Naive thymus-derived CD4-positive, alpha-beta T cell (primary cell): ENCODE data around the gene COL27A1. TPM values are rescaled to one million over a fixed set of nuclear protein-coding genes. Genes with fewer than 3 reads are reported as not detected.

ENCODE experiments used
- ATAC-seq: fragments of 150-1000 bp; cut with Tn5 transposase; 2 replicates; pipeline ENCODE4 v1.10.0; 2021; ENCODE audit warnings: mild to moderate bottlenecking, moderate library complexity
- CTCF ChIA-PET: fragments of 350-600 bp; sonication (Branson Sonifier 250); formaldehyde crosslinking; loops from one replicate; lab custom pipeline; 2021; ENCODE audit warnings: antibody characterized with exemption; lab: Charles Lee
- POLR2A ChIA-PET: fragments of 350-600 bp; sonication (Branson Sonifier 250); formaldehyde crosslinking; loops from one replicate; lab custom pipeline; 2021; ENCODE audit warnings: antibody characterized with exemption, inconsistent platforms; lab: Charles Lee
- DNase-seq, 9 donors: peaks; one replicate each; pipeline versions ENCODE4 v3.0.0 to v3.0.0-alpha.2; 2020 to 2022; ENCODE audit warnings: mixed read lengths in 1 of 9
- H3K27ac ChIP-seq: one replicate; pipeline ENCODE4 v1.7.0; 2013; ENCODE audit warnings: mild to moderate bottlenecking, low read depth, low read length, moderate library complexity
- H3K27me3 ChIP-seq, 2 donors: one replicate each; pipeline ENCODE4 v1.7.0; 2013; ENCODE audit warnings: low read length in 2 of 2, mild to moderate bottlenecking in 2 of 2, moderate library complexity in 2 of 2; ENCODE audit not compliant: control insufficient read depth in 2 of 2, insufficient read depth in 2 of 2
- H3K36me3 ChIP-seq, 3 experiments: 1 replicate in 2 of 3; 2 replicates in 1 of 3; pipeline ENCODE4 v1.7.0; 2013; ENCODE audit warnings: low read length in 3 of 3, mild to moderate bottlenecking in 3 of 3, moderate library complexity in 1 of 3; ENCODE audit not compliant: insufficient read depth in 3 of 3, control insufficient read depth in 2 of 3
- H3K4me1 ChIP-seq, 2 donors: one replicate each; pipeline ENCODE4 v1.7.0; 2013; ENCODE audit warnings: low read length in 2 of 2, mild to moderate bottlenecking in 2 of 2, moderate library complexity in 1 of 2; ENCODE audit not compliant: control insufficient read depth in 2 of 2, insufficient read depth in 2 of 2
- H3K4me3 ChIP-seq: 2 replicates; pipeline ENCODE4 v1.7.0; 2013; ENCODE audit warnings: mild to moderate bottlenecking, low read length
- H3K9me3 ChIP-seq, 3 experiments: 1 replicate in 2 of 3; 2 replicates in 1 of 3; pipeline ENCODE4 v1.7.0; 2013; ENCODE audit warnings: low read length in 3 of 3; ENCODE audit not compliant: control insufficient read depth in 2 of 3
- H3K27ac Mint-ChIP-seq, 9 donors: one replicate each; pipeline ENCODE4 v1.8.0; 2020 to 2022; ENCODE audit warnings: mixed read lengths in 9 of 9, mild to moderate bottlenecking in 8 of 9, moderate library complexity in 5 of 9, inconsistent platforms in 2 of 9
- H3K27me3 Mint-ChIP-seq, 5 donors: one replicate each; pipeline ENCODE4 v1.8.0; 2021 to 2022; ENCODE audit warnings: mixed read lengths in 5 of 5, mild to moderate bottlenecking in 1 of 5
- H3K36me3 Mint-ChIP-seq, 5 donors: one replicate each; pipeline ENCODE4 v1.8.0; 2020 to 2022; ENCODE audit warnings: mixed read lengths in 5 of 5, mild to moderate bottlenecking in 3 of 5, inconsistent platforms in 1 of 5
- H3K4me1 Mint-ChIP-seq, 7 donors: one replicate each; pipeline ENCODE4 v1.8.0; 2020 to 2022; ENCODE audit warnings: mixed read lengths in 7 of 7, mild to moderate bottlenecking in 3 of 7, inconsistent platforms in 1 of 7
- H3K4me3 Mint-ChIP-seq, 10 donors: one replicate each; pipeline ENCODE4 v1.8.0; 2020 to 2022; ENCODE audit warnings: mild to moderate bottlenecking in 10 of 10, mixed read lengths in 10 of 10, moderate library complexity in 6 of 10, inconsistent platforms in 2 of 10
- H3K9me3 Mint-ChIP-seq, 11 donors: one replicate each; pipeline ENCODE4 v1.8.0; 2020 to 2022; ENCODE audit warnings: mixed read lengths in 11 of 11, mild to moderate bottlenecking in 4 of 11, inconsistent platforms in 1 of 11, moderate library complexity in 1 of 11
- intact Hi-C, 2 donors: fragments of 100-400 bp; cut with micrococcal nuclease; formaldehyde crosslinking; loops; one replicate each; pipeline ENCODE4 v1.15.1; 2023
- polyA plus RNA-seq, 2 donors: library from polyadenylated mRNA; unstranded; fragments of 300-500 nt; fragmentation: Illumina TruSeq; gene quantifications; one replicate each; pipeline ENCODE4 v1.2.3, GENCODE V29; 2021
- total RNA-seq, 6 experiments: library from RNA in 5 of 6; stranded (reverse) in 5 of 6; gene quantifications; 1 replicate in 5 of 6; 2 replicates in 1 of 6; pipeline ENCODE4 v1.2.3 and lab custom pipeline; 2021 to 2026

Gene COL27A1
- total and polyA plus RNA-seq, 7 experiments from 2014 or later: 1.2 to 2.4 (median 1.9) TPM; not detected in 2

DNA sequence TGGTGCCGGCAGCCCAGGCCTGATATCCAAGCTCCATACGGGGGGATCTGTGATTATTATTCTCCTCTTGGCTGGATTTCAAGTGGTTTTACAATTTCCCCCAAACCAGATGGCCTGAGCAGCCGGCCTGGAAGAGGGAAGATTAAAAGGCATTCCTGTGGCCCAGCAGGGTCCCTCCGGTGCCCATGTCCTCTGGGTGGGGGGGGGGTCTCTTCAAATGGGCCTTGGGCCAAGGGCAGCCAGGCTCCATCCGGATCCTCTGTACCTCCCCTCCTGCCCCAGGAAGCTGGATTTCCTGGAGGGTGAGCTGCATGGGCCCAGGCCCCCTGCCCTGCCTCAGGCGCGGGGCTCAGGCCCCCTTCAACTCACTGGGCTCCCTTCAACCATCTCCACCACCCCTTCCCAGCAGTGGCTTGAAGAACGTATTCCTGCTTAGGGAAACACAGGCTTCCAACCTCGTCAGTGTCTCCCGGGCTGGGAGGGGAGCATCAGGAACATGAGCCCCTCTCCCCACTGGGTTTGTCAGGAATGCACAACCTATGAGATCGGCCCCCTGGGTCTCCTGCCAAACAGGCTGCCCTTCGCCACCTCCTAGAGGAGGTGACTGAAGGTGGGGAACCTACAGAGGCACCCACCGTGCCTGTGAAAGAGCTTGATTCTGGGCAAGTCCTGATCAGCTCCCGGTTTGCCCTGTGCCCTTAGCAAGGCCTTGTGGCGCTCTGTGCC is 104.6 kb downstream of the COL27A1 start:
- no peak for ATAC-seq
- H3K4me1 Mint-ChIP-seq: no peaks in the 10 kb centered on the region
- H3K4me3 ChIP-seq: no peak overlapping the region
- H3K9me3 ChIP-seq: no peaks in the 10 kb centered on the region
- no peak overlapping the region for H3K27ac Mint-ChIP-seq
- H3K27ac ChIP-seq: no peak overlapping the region
- H3K27me3 ChIP-seq: no peaks in the 10 kb centered on the region
- ChIA-PET CTCF (no interaction called here), POLR2A (no interaction called here)
- H3K36me3 Mint-ChIP-seq: no peaks in the 10 kb centered on the region
- no peak overlapping the region for H3K4me3 Mint-ChIP-seq
- H3K36me3 ChIP-seq: no peaks in the 10 kb centered on the region
- intact Hi-C loops: no loop called here
- no peaks in the 10 kb centered on the region for H3K27me3 Mint-ChIP-seq
- no peaks in the 10 kb centered on the region for H3K9me3 Mint-ChIP-seq
- no peak for DNase-seq
- no peaks in the 10 kb centered on the region for H3K4me1 ChIP-seq

DNA sequence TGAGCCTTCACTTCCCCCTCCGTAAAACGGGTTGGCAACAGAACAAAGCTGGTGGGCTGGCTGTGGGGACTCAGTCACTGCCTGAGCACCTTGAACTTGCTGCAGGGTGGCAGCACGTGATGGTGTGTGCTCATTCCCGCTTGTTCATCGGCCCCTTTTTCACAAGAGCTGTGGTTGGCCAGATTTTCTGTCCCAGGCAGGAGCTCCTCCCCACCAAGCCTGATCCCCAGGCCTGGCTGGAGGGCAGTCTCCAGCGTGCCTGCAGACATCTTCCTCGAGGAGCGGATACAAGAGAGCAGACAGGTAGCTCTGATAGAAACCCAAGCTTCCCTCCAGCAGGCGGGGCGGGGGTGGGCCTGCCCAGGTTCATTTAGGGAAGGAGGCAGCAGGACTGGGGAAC is 105.7 kb downstream of the COL27A1 start:
- intact Hi-C loops: no loop called here
- no peaks in the 10 kb centered on the region for H3K36me3 ChIP-seq
- no peaks in the 10 kb centered on the region for H3K27me3 ChIP-seq
- no peaks in the 10 kb centered on the region for H3K9me3 ChIP-seq
- Mint-ChIP-seq H3K27me3 (no peaks in the 10 kb centered on the region), H3K36me3 (no peaks in the 10 kb centered on the region), H3K9me3 (no peaks in the 10 kb centered on the region), H3K27ac (no peak overlapping the region), H3K4me1 (no peaks in the 10 kb centered on the region), H3K4me3 (no peak overlapping the region)
- H3K4me3 ChIP-seq: no peak overlapping the region
- H3K27ac ChIP-seq: no peak overlapping the region
- ATAC-seq (no peak), DNase-seq (no peak)
- POLR2A ChIA-PET: no interaction called here
- no peaks in the 10 kb centered on the region for H3K4me1 ChIP-seq
- CTCF ChIA-PET: no interaction called here

DNA sequence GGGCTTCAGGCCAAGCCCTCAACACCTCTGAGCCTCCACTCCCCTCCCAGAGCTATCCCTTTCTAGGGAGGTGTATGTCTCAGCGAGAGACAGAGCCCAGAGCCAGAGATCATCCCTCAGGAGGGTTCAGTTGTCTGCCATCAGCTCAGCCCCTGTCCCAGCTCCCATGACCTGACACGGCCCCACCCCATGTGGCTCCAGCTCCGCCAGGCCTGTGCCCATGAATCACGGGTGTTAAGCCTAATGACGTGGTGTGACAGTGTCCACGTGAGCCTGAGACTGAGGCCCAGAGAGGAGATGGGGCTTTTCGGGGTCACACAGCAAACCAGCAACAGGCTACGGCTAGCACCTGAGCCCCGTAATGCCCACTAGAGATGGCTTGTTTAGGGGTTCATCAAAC is 106.7 kb downstream of the COL27A1 start:
- DNase-seq (no peak), ATAC-seq (no peak)
- Mint-ChIP-seq H3K36me3 (no peaks in the 10 kb centered on the region), H3K9me3 (no peaks in the 10 kb centered on the region), H3K27ac (no peak overlapping the region), H3K27me3 (no peaks in the 10 kb centered on the region), H3K4me3 (no peak overlapping the region), H3K4me1 (no peaks in the 10 kb centered on the region)
- no peaks in the 10 kb centered on the region for H3K4me1 ChIP-seq
- H3K27ac ChIP-seq: no peak overlapping the region
- H3K27me3 ChIP-seq: no peaks in the 10 kb centered on the region
- CTCF ChIA-PET: no interaction called here
- H3K36me3 ChIP-seq: no peaks in the 10 kb centered on the region
- intact Hi-C loops: no loop called here
- H3K9me3 ChIP-seq: no peaks in the 10 kb centered on the region
- H3K4me3 ChIP-seq: no peak overlapping the region
- POLR2A ChIA-PET: no interaction called here

DNA sequence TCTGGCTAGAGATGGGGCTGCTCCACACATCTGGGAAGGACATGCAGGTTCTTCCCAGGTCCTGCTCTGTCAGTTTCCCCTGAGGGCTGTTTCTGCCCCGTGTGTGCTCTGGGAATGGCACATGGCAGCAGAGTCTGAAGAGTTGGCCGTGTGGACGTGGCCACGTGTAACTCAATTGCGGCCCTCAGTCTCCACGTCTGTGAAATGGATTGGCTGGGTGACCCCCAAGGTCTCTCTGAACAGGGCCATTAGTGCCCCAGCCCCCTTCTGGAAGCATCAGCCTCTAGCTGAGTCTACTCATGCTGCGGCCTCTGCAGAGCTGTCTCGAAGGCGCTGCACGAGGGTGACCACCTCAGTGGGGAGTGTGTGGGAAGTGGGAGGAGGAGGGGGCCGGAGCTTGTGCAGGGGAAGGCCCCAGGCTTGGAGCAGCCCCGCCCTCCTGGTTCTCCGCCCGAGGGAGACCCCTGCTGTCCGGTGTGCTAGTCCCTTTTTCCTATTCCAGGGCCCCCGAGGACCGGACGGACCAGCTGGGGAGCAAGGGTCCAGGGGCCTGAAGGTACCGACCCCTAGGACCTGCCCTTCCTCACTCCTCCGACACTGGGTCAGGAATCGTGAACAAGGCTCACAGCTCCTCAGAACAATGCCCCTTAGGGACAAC is 108.6 kb downstream of the COL27A1 start:
- POLR2A ChIA-PET: no interaction called here
- CTCF ChIA-PET: no interaction called here
- H3K4me3 ChIP-seq: no peak overlapping the region
- intact Hi-C loops: no loop called here
- Mint-ChIP-seq H3K27me3 (no peaks in the 10 kb centered on the region), H3K4me3 (no peak overlapping the region), H3K4me1 (no peaks in the 10 kb centered on the region), H3K27ac (no peak overlapping the region), H3K9me3 (no peaks in the 10 kb centered on the region), H3K36me3 (no peaks in the 10 kb centered on the region)
- H3K36me3 ChIP-seq: no peaks in the 10 kb centered on the region
- ATAC-seq (no peak), DNase-seq (no peak)
- no peak overlapping the region for H3K27ac ChIP-seq
- H3K9me3 ChIP-seq: no peaks in the 10 kb centered on the region
- no peaks in the 10 kb centered on the region for H3K4me1 ChIP-seq
- no peaks in the 10 kb centered on the region for H3K27me3 ChIP-seq

DNA sequence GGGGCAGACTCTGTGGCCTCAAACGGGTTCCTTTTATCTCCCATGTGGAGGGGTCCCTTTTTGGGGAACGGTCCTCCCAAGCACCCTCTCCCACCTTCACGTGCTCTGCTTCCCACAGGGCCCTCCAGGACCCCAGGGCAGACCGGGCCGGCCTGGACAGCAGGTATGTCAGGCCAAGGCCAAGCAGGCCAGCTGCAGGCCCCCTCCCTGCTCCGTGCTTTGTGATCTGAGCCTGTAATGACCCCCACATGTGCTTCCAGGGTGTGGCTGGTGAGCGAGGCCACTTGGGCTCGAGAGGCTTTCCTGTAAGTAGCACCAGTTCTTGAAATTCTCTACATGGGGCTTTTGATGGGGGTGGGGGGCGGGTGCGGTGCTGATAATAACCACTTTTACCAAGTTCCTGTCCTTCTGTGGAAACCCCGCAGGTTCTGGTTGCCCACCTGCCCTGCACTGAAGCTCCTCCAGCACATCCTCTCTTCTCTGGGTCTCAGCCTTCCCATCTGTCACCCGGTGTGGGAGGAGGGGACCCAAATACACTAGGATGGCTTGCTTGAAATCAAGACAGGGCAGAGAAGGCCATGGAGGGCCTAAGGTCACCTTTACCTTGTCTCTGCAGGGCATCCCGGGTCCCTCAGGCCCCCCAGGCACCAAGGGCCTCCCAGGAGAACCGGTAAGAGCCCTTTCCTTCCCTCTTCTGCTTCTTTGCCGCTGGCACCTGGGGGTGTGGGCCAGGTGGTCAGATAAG is 109.6 kb downstream of the COL27A1 start:
- no peak overlapping the region for H3K4me3 Mint-ChIP-seq
- H3K4me1 ChIP-seq: no peaks in the 10 kb centered on the region
- no peaks in the 10 kb centered on the region for H3K9me3 Mint-ChIP-seq
- no peaks in the 10 kb centered on the region for H3K36me3 ChIP-seq
- H3K4me1 Mint-ChIP-seq: no peaks in the 10 kb centered on the region
- no peak overlapping the region for H3K27ac ChIP-seq
- DNase-seq: no peak
- ATAC-seq: no peak
- H3K27me3 Mint-ChIP-seq: no peaks in the 10 kb centered on the region
- no peaks in the 10 kb centered on the region for H3K27me3 ChIP-seq
- ChIA-PET POLR2A (no interaction called here), CTCF (no interaction called here)
- intact Hi-C loops: no loop called here
- H3K9me3 ChIP-seq: no peaks in the 10 kb centered on the region
- H3K4me3 ChIP-seq: no peak overlapping the region
- H3K36me3 Mint-ChIP-seq: no peaks in the 10 kb centered on the region
- H3K27ac Mint-ChIP-seq: no peak overlapping the region

DNA sequence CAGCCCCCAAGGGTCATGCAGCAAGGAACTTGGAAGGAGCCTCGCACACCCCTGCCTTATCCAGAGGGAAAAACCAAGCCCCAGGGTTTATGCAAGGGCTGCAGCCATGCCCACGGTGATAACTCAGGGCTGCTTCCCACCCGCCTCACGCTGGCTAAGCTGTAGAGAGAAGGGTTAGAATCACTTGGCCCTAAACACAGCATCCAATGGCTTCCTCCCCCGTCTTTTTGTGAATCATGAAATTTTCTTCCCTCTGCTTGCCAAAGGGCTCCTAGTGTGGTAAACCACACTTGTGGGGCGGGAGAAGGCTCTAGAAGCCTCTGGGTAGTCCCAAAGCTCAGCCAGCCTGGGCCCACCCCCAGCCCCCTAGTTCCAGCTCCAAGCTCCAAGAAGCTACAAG is 111.6 kb downstream of the COL27A1 start:
- Histone ChIP-seq H3K36me3 (no peaks in the 10 kb centered on the region), H3K27me3 (no peaks in the 10 kb centered on the region), H3K4me1 (no peaks in the 10 kb centered on the region), H3K27ac (no peak overlapping the region), H3K4me3 (no peak overlapping the region), H3K9me3 (no peaks in the 10 kb centered on the region)
- DNase-seq: no peak
- CTCF ChIA-PET: no interaction called here
- Mint-ChIP-seq H3K27me3 (no peaks in the 10 kb centered on the region), H3K4me1 (no peaks in the 10 kb centered on the region), H3K36me3 (no peaks in the 10 kb centered on the region), H3K4me3 (no peak overlapping the region), H3K27ac (no peak overlapping the region), H3K9me3 (no peaks in the 10 kb centered on the region)
- intact Hi-C loops: no loop called here
- POLR2A ChIA-PET: no interaction called here
- no peak for ATAC-seq
